Fibroblast of lung (primary cell): Measurements from ENCODE around the gene KLHL12.

Experiments
- EZH2 ChIP-seq: IDR thresholded peaks from 2 replicates; pipeline ENCODE4 v1.5.1; 2012; ENCODE audit warnings: low read length, control low read depth, mild to moderate bottlenecking; ENCODE audit errors: missing control alignments
- TF ChIP-seq, protein P1 (sequence below), 2 donors: IDR thresholded peaks in 1 of 2; conservative IDR thresholded peaks in 1 of 2; 1 replicate in 1 of 2; 2 replicates in 1 of 2; pipeline ENCODE4 v1.5.1; 2011 to 2012; ENCODE audit warnings: low read length in 2 of 2, control low read depth in 1 of 2, inconsistent platforms in 1 of 2, low read depth in 1 of 2, mild to moderate bottlenecking in 1 of 2

DNA sequence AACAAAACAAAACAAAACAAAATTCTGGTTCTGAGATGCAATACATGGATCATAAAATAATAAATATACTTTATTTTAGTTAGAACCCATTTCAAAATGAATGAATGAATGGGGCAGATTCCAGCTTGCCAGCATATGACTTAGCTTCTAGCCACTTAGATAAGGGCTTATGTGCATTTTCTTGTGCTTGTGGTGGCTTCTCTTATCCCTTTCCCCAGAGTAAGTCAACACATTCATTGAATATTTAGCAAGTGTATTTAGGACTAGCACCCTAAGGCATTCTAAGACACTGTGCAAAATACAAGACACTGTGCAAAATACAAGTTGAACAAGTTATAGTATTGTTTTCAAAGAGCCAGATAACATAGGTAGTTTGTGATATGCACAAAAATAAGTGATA is 26.4 kb upstream of the KLHL12 start:
- TF ChIP-seq EZH2 = no peak
- TF ChIP-seq, protein P1, sequence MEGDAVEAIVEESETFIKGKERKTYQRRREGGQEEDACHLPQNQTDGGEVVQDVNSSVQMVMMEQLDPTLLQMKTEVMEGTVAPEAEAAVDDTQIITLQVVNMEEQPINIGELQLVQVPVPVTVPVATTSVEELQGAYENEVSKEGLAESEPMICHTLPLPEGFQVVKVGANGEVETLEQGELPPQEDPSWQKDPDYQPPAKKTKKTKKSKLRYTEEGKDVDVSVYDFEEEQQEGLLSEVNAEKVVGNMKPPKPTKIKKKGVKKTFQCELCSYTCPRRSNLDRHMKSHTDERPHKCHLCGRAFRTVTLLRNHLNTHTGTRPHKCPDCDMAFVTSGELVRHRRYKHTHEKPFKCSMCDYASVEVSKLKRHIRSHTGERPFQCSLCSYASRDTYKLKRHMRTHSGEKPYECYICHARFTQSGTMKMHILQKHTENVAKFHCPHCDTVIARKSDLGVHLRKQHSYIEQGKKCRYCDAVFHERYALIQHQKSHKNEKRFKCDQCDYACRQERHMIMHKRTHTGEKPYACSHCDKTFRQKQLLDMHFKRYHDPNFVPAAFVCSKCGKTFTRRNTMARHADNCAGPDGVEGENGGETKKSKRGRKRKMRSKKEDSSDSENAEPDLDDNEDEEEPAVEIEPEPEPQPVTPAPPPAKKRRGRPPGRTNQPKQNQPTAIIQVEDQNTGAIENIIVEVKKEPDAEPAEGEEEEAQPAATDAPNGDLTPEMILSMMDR (conservative IDR thresholded peaks at IDR 0.05 in 1 of 2, IDR thresholded peaks at IDR 0.05 in 1 of 2; ENCODE audit: low read depth in 1 of 2, low read length in 2 of 2) = no peak
